ENCODE measurements around the gene ZBTB14. TPM values are rescaled to one million over a fixed set of nuclear protein-coding genes. Genes with fewer than 3 reads are reported as not detected.

The ZBTB14 gene
- total and polyA plus RNA-seq, 12 donors, result 3.7 to 8.6 (median 7.0) TPM

GRCh38 chr18:5296706-5297320 is 1.3 kb upstream of the ZBTB14 start:
- ATAC-seq (peak; percentile 35 to 63 (median 48)), DNase-seq (peak; percentile 79 to 83)
- WGBS, 2 donors, result 3 to 4% methylated on average over 36 of the region's 36 CpGs
- TF ChIP-seq, protein P1, sequence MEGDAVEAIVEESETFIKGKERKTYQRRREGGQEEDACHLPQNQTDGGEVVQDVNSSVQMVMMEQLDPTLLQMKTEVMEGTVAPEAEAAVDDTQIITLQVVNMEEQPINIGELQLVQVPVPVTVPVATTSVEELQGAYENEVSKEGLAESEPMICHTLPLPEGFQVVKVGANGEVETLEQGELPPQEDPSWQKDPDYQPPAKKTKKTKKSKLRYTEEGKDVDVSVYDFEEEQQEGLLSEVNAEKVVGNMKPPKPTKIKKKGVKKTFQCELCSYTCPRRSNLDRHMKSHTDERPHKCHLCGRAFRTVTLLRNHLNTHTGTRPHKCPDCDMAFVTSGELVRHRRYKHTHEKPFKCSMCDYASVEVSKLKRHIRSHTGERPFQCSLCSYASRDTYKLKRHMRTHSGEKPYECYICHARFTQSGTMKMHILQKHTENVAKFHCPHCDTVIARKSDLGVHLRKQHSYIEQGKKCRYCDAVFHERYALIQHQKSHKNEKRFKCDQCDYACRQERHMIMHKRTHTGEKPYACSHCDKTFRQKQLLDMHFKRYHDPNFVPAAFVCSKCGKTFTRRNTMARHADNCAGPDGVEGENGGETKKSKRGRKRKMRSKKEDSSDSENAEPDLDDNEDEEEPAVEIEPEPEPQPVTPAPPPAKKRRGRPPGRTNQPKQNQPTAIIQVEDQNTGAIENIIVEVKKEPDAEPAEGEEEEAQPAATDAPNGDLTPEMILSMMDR (IDR thresholded peaks at IDR 0.05), result no peak
- H3K36me3 ChIP-seq, result peaks cover 0 to 13% (median 7%) of the 10 kb centered on the region in 9 donors
- no peaks in the 10 kb centered on the region for H3K9me3 ChIP-seq
- peaks cover 0 to 11% (median 0%) of the 10 kb centered on the region in 7 donors for H3K27me3 ChIP-seq
- H3K4me3 ChIP-seq, result peak overlapping the region; percentile 52 to 99 (median 78)
- peaks cover 0 to 21% (median 13%) of the 10 kb centered on the region in 9 donors for H3K4me1 ChIP-seq
- H3K27ac ChIP-seq, result peak overlapping the region; percentile 91 to 100 (median 97)
- intact Hi-C loops (cut with DNase I), result loop anchor here in 7 of 10 donors (1.0 to 5.0 kb wide), 4 partner anchors 58 to 1430 kb away; partner anchors contain the start of gene ARHGAP28 (in 1 of the 7)

GRCh38 chr18:5295981-5296705 is 617 bp upstream of the ZBTB14 start:
- DNase-seq (peak; percentile 95 to 98), ATAC-seq (peak; percentile 89 to 98 (median 92))
- WGBS, 2 donors, result 0% methylated on average over 77 to 95 of the region's 95 CpGs
- TF ChIP-seq, protein P1 (IDR thresholded peaks at IDR 0.05), result no peak
- Histone ChIP-seq H3K27ac (peak overlapping the region; percentile 92 to 100 (median 97)), H3K27me3 (peaks cover 0 to 4% (median 0%) of the 10 kb centered on the region in 7 donors), H3K36me3 (peaks cover 0 to 20% (median 11%) of the 10 kb centered on the region in 9 donors), H3K4me1 (peaks cover 0 to 21% (median 13%) of the 10 kb centered on the region in 9 donors), H3K9me3 (no peaks in the 10 kb centered on the region), H3K4me3 (peak overlapping the region; percentile 52 to 99 (median 78))
- intact Hi-C loops (cut with DNase I), result loop anchor here in 8 of 10 donors (1.0 to 5.0 kb wide), 4 partner anchors 57 to 1431 kb away; partner anchors contain the start of gene ARHGAP28 (in 1 of the 8)

- peaks cover 0 to 21% (median 13%) of the 10 kb centered on the region in 9 donors for H3K4me1 ChIP-seq
- WGBS, 2 donors, result 0% methylated on average over 42 to 58 of the region's 58 CpGs
- TF ChIP-seq, protein P1 (IDR thresholded peaks at IDR 0.05), result no peak
- ATAC-seq (peak in 4 of 8 donors; percentile 21 to 35 (median 34)), DNase-seq (peak; percentile 53 to 61)
- intact Hi-C loops (cut with DNase I), result loop anchor here in 7 of 10 donors (2.0 to 5.0 kb wide), 4 partner anchors 52 to 1433 kb away; partner anchors contain the start of gene ARHGAP28 (in 1 of the 7)
- no peaks in the 10 kb centered on the region for H3K27me3 ChIP-seq
- no peaks in the 10 kb centered on the region for H3K9me3 ChIP-seq
- H3K27ac ChIP-seq, result peak overlapping the region; percentile 92 to 99 (median 96)
- H3K36me3 ChIP-seq, result peaks cover 0 to 35% (median 15%) of the 10 kb centered on the region in 9 donors
- peak overlapping the region; percentile 75 to 97 (median 89) for H3K4me3 ChIP-seq
These were observed 882 bp downstream of the ZBTB14 start for GRCh38 chr18:5294457-5295230.

All from heart right ventricle (tissue), 16 donors.